HG02798 (cell line): ENCODE results near the gene LMAN1L.

Source experiments
- ATAC-seq: cut with Tn5 transposase; IDR thresholded peaks from one replicate; pipeline ENCODE4 v1.9.1; 2021; ENCODE audit warnings: mild to moderate bottlenecking; ENCODE audit not compliant: unreplicated experiment, poor library complexity

The LMAN1L gene

GRCh38 chr15:74809956-74810355 lies 2.7 kb upstream of the LMAN1L start:
- no peak for ATAC-seq

GRCh38 chr15:74815121-74815934 lies 2.7 kb downstream of the LMAN1L start:
- ATAC-seq: no peak

GRCh38 chr15:74815961-74816360 lies 3.3 kb downstream of the LMAN1L start:
- ATAC-seq: no peak

GRCh38 chr15:74816624-74817369 lies 4.2 kb downstream of the LMAN1L start:
- no peak for ATAC-seq

GRCh38 chr15:74817370-74817737 lies 4.7 kb downstream of the LMAN1L start:
- ATAC-seq: no peak

- ATAC-seq: no peak
Measured at GRCh38 chr15:74820056-74820455, 7.4 kb downstream of the LMAN1L start.

GRCh38 chr15:74821091-74821789 lies 8.6 kb downstream of the LMAN1L start:
- peak; percentile 65 for ATAC-seq

GRCh38 chr15:74821790-74822158 lies 9.1 kb downstream of the LMAN1L start:
- no peak for ATAC-seq

GRCh38 chr15:74822233-74822632 lies 9.6 kb downstream of the LMAN1L start:
- no peak for ATAC-seq

GRCh38 chr15:74823324-74823723 lies 10.7 kb downstream of the LMAN1L start:
- no peak for ATAC-seq

- ATAC-seq: no peak
Measured at GRCh38 chr15:74824976-74825375, 12.3 kb downstream of the LMAN1L start.

GRCh38 chr15:74825866-74826265 lies 13.2 kb downstream of the LMAN1L start:
- ATAC-seq: no peak

GRCh38 chr15:74826364-74826819 lies 13.8 kb downstream of the LMAN1L start, which contains the start of gene CPLX3:
CPLX3 (plus strand) TSS chr15:74826627; CDS start chr15:74826704, 77 bp downstream.
- no peak for ATAC-seq

GRCh38 chr15:74826921-74827320 lies 14.3 kb downstream of the LMAN1L start:
- ATAC-seq: no peak

- no peak for ATAC-seq
Measured at GRCh38 chr15:74827614-74828013, 15.0 kb downstream of the LMAN1L start.

- ATAC-seq: no peak
Measured at GRCh38 chr15:74828835-74829234, 16.2 kb downstream of the LMAN1L start.

- ATAC-seq: no peak
Measured at GRCh38 chr15:74829486-74829885, 16.9 kb downstream of the LMAN1L start.

GRCh38 chr15:74829991-74830390 lies 17.4 kb downstream of the LMAN1L start:
- ATAC-seq: no peak

- ATAC-seq: no peak
Measured at GRCh38 chr15:74830868-74831267, 18.2 kb downstream of the LMAN1L start.

- ATAC-seq: no peak
Measured at GRCh38 chr15:74831813-74832495, 19.3 kb downstream of the LMAN1L start.
